T-helper 17 cell (primary cell): ENCODE data around the gene LRWD1. TPM values are rescaled to one million over a fixed set of nuclear protein-coding genes. Genes with fewer than 3 reads are reported as not detected.
A peak's percentile ranks its signal among the peaks of the same experiment; 100 is the strongest.
"Not testable (repeated sequence)": the region's sequence is repeated elsewhere in the genome, so short reads cannot be mapped to it uniquely, and the experiment has no call there.

Experiments
- ATAC-seq: fragments of 150-1000 bp; cut with Tn5 transposase; 2 replicates; pipeline ENCODE4 v1.10.0; 2021; ENCODE audit warnings: mild to moderate bottlenecking, moderate library complexity
- DNase-seq, 3 donors: peaks; one replicate each; pipeline versions ENCODE4 v3.0.0 to v3.0.0-alpha.2; 2020 to 2021
- H3K9me3 ChIP-seq: one replicate; pipeline ENCODE4 v1.7.0; 2013; ENCODE audit warnings: low read length, mild to moderate bottlenecking; ENCODE audit not compliant: control insufficient read depth, poor library complexity, severe bottlenecking
- H3K27ac Mint-ChIP-seq: one replicate; pipeline ENCODE4 v1.8.0; 2022; ENCODE audit warnings: mild to moderate bottlenecking, moderate library complexity, mixed read lengths
- H3K27me3 Mint-ChIP-seq: one replicate; pipeline ENCODE4 v1.8.0; 2022; ENCODE audit warnings: mixed read lengths
- H3K36me3 Mint-ChIP-seq: one replicate; pipeline ENCODE4 v1.8.0; 2022; ENCODE audit warnings: low read depth, mixed read lengths
- H3K4me1 Mint-ChIP-seq: one replicate; pipeline ENCODE4 v1.8.0; 2022; ENCODE audit warnings: mild to moderate bottlenecking, mixed read lengths
- H3K4me3 Mint-ChIP-seq: one replicate; pipeline ENCODE4 v1.8.0; 2022; ENCODE audit warnings: mild to moderate bottlenecking, moderate library complexity, mixed read lengths
- total RNA-seq, 4 donors: library from RNA in 2 of 4; stranded (reverse) in 2 of 4; gene quantifications; one replicate each; pipeline ENCODE4 v1.2.3 and lab custom pipeline; 2022 to 2026

Gene LRWD1
- total RNA-seq, 2 donors from 2014 or later: 13.5 to 15.2 TPM

GRCh38 chr7:102479209-102479584, 14.4 kb downstream of the LRWD1 start:
- H3K27me3 Mint-ChIP-seq, H3K4me1 Mint-ChIP-seq, H3K27ac Mint-ChIP-seq, H3K36me3 Mint-ChIP-seq, H3K9me3 ChIP-seq, DNase-seq, H3K4me3 Mint-ChIP-seq: not testable (repeated sequence)
- peak; percentile 10 for ATAC-seq

- not testable (repeated sequence) for H3K4me3 Mint-ChIP-seq, ATAC-seq, H3K36me3 Mint-ChIP-seq, H3K9me3 ChIP-seq, H3K27ac Mint-ChIP-seq, H3K27me3 Mint-ChIP-seq, H3K4me1 Mint-ChIP-seq
- DNase-seq: peak in 1 of 3 donors; percentile 4
These were observed 15.3 kb downstream of the LRWD1 start for GRCh38 chr7:102479982-102480637.

- H3K4me1 Mint-ChIP-seq, H3K27me3 Mint-ChIP-seq, H3K36me3 Mint-ChIP-seq, H3K27ac Mint-ChIP-seq, DNase-seq, H3K4me3 Mint-ChIP-seq, H3K9me3 ChIP-seq, ATAC-seq: not testable (repeated sequence)
These were observed 17.2 kb downstream of the LRWD1 start for GRCh38 chr7:102481962-102482361.

- not testable (repeated sequence) for H3K36me3 Mint-ChIP-seq, ATAC-seq, DNase-seq, H3K9me3 ChIP-seq, H3K27ac Mint-ChIP-seq, H3K4me3 Mint-ChIP-seq, H3K27me3 Mint-ChIP-seq, H3K4me1 Mint-ChIP-seq
These were observed 19.5 kb downstream of the LRWD1 start for GRCh38 chr7:102484317-102484716.

- not testable (repeated sequence) for H3K9me3 ChIP-seq, H3K4me3 Mint-ChIP-seq, H3K27ac Mint-ChIP-seq, H3K27me3 Mint-ChIP-seq, H3K4me1 Mint-ChIP-seq, H3K36me3 Mint-ChIP-seq
- ATAC-seq (peak; percentile 67), DNase-seq (peak in 2 of 3 donors; percentile 47 to 59)
These were observed 25.8 kb downstream of the LRWD1 start for GRCh38 chr7:102490529-102491075.

GRCh38 chr7:102493220-102493935, 28.6 kb downstream of the LRWD1 start:
- H3K27me3 Mint-ChIP-seq, H3K36me3 Mint-ChIP-seq, H3K4me1 Mint-ChIP-seq, H3K9me3 ChIP-seq, H3K27ac Mint-ChIP-seq, H3K4me3 Mint-ChIP-seq, DNase-seq: not testable (repeated sequence)
- peak; percentile 45 for ATAC-seq

GRCh38 chr7:102494026-102494425, 29.2 kb downstream of the LRWD1 start:
- not testable (repeated sequence) for H3K27me3 Mint-ChIP-seq, H3K27ac Mint-ChIP-seq, H3K36me3 Mint-ChIP-seq, H3K4me3 Mint-ChIP-seq, H3K9me3 ChIP-seq, H3K4me1 Mint-ChIP-seq
- ATAC-seq (peak; percentile 8), DNase-seq (peak in 1 of 3 donors; percentile 8)

GRCh38 chr7:102494473-102495149, 29.8 kb downstream of the LRWD1 start:
- H3K27me3 Mint-ChIP-seq, H3K36me3 Mint-ChIP-seq, H3K27ac Mint-ChIP-seq, H3K9me3 ChIP-seq, H3K4me1 Mint-ChIP-seq, DNase-seq, H3K4me3 Mint-ChIP-seq: not testable (repeated sequence)
- ATAC-seq: peak; percentile 77

GRCh38 chr7:102496861-102497260, 32.1 kb downstream of the LRWD1 start:
- DNase-seq, ATAC-seq, H3K27ac Mint-ChIP-seq: not testable (repeated sequence)

GRCh38 chr7:102497308-102497707, 32.5 kb downstream of the LRWD1 start:
- not testable (repeated sequence) for H3K27ac Mint-ChIP-seq, DNase-seq, H3K9me3 ChIP-seq, H3K27me3 Mint-ChIP-seq, H3K4me3 Mint-ChIP-seq, H3K4me1 Mint-ChIP-seq, H3K36me3 Mint-ChIP-seq, ATAC-seq

More at GRCh38 chr7:102496861-102497260, 32.1 kb downstream of the LRWD1 start:
- H3K4me3 Mint-ChIP-seq, H3K27me3 Mint-ChIP-seq, H3K9me3 ChIP-seq, H3K4me1 Mint-ChIP-seq, H3K36me3 Mint-ChIP-seq: not testable (repeated sequence)

- ATAC-seq, H3K27me3 Mint-ChIP-seq, H3K4me3 Mint-ChIP-seq, H3K36me3 Mint-ChIP-seq, DNase-seq, H3K9me3 ChIP-seq, H3K4me1 Mint-ChIP-seq, H3K27ac Mint-ChIP-seq: not testable (repeated sequence)
These were observed 33.5 kb downstream of the LRWD1 start for GRCh38 chr7:102498321-102498720.

- H3K4me1 Mint-ChIP-seq, ATAC-seq, H3K27ac Mint-ChIP-seq, H3K9me3 ChIP-seq, DNase-seq, H3K27me3 Mint-ChIP-seq, H3K4me3 Mint-ChIP-seq, H3K36me3 Mint-ChIP-seq: not testable (repeated sequence)
These were observed 38.4 kb downstream of the LRWD1 start for GRCh38 chr7:102503141-102503540.

- H3K4me1 Mint-ChIP-seq, H3K4me3 Mint-ChIP-seq, H3K27ac Mint-ChIP-seq, ATAC-seq, DNase-seq, H3K27me3 Mint-ChIP-seq, H3K36me3 Mint-ChIP-seq, H3K9me3 ChIP-seq: not testable (repeated sequence)
These were observed 40.8 kb downstream of the LRWD1 start for GRCh38 chr7:102505298-102506185.
